ENCODE results near the gene AGFG2.

AGFG2 gene

DNA sequence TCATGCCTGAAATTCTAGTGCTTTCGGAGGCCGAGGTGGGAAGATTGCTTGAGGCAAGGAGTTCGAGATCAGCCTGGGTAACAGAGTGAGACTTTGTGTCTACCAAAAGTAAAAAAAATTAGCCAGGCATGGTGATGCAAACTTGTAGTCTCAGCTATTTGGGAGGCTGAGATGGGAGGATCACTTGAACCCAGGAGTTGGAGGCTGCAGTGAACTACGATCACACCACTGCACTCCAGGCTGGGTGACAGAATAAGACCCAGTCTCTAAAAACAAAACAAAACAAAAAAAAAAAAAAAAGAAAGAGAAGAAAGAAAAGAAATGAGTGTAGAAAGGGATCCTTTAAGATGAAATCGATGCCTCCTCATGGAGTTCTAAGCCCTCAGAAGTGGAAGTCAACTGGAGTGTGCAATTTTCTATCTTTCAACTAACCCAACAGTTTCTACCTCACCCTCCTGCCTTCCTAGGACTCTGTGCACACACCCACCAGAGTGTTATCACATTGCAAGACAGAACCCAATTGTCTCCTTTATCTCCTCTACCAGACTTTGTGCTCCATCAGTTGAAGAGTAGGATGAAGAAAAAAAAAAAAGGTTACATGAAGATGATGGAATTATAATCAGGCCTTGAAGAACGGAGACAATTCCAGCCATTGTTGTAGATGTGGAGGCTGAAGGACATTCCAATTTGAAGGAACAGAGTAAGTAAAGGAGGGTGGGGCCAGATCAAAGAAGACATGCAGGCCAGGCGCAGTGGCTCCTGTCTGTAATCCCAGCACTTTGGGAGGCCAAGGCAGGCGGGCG lies 28.4 kb upstream of the AGFG2 start:
- no peaks in the 10 kb centered on the region for H3K4me1 ChIP-seq (ENCODE audit: control insufficient read depth, insufficient read depth, low read length)
- no peak overlapping the region for H3K27ac ChIP-seq (ENCODE audit: extremely low read depth, low read depth, low read length)
- POLR2A ChIA-PET: no interaction called here
- TF ChIP-seq ZNF266 (tag by site-specific recombination; IDR thresholded peaks at IDR 0.05; ENCODE audit: low read depth): no peak
- no peak for TF ChIP-seq ZNF747 (tag by site-specific recombination; IDR thresholded peaks at IDR 0.05)
- no peak for TF ChIP-seq ZNF114 (tag by site-specific recombination; IDR thresholded peaks at IDR 0.05)
- no peak for TF ChIP-seq ZNF585B (tag by site-specific recombination; IDR thresholded peaks at IDR 0.05)
- no peak for TF ChIP-seq ZNF341 (tag by site-specific recombination; IDR thresholded peaks at IDR 0.05; ENCODE audit: low read depth)
- H3K9me3 ChIP-seq (ENCODE audit: control insufficient read depth, insufficient read depth, low read depth, low read length): no peaks in the 10 kb centered on the region
- H3K36me3 ChIP-seq (ENCODE audit: control insufficient read depth in 2 of 2, insufficient read depth in 1 of 2, low read length in 2 of 2): no peaks in the 10 kb centered on the region
- CTCF ChIA-PET: no interaction called here
- H3K4me3 ChIP-seq (ENCODE audit: low read depth, low read length): no peak overlapping the region

DNA sequence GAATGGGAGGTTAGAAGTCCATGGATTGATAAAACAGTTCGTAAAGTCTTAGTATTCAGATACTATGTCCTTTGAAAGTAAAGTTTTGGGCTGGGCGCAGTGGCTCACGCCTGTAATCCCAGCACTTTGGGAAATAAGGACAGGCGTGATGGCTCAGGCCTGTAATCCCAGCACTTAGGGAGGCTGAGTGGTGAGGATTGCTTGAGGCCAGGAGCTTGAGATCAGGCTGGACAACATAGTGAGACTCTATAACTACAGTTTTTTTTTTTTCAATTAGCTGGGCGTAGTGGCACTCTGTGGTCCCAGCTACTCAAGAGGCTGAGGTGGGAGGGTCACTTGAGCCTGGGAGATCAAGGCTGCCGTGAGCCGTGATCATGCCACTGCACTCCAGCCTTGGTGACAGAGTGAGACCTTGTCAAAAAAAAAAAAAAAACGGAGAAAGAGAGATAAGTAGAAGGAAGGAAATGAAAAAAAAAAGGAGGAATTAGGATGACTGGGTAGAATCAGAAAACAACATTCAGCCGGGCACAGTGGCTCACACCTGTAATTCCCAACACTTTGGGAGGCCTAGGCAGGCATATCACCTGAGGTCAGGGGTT lies 25.7 kb upstream of the AGFG2 start:
- Histone ChIP-seq H3K4me3 (ENCODE audit: low read depth, low read length) (no peak overlapping the region), H3K4me1 (ENCODE audit: control insufficient read depth, insufficient read depth, low read length) (no peaks in the 10 kb centered on the region), H3K27ac (ENCODE audit: extremely low read depth, low read depth, low read length) (no peak overlapping the region), H3K9me3 (ENCODE audit: control insufficient read depth, insufficient read depth, low read depth, low read length) (no peaks in the 10 kb centered on the region), H3K36me3 (ENCODE audit: control insufficient read depth in 2 of 2, insufficient read depth in 1 of 2, low read length in 2 of 2) (no peaks in the 10 kb centered on the region)
- ChIA-PET POLR2A (interaction anchor here (0.7 kb wide), 2 partner anchors 8 to 733 kb away, joined by 4 to 8 read pairs; no protein-coding TSS in a partner anchor), CTCF (no interaction called here)
- TF ChIP-seq ZNF157 (tag by site-specific recombination; IDR thresholded peaks at IDR 0.05) (no peak), ZNF433 (tag by site-specific recombination; IDR thresholded peaks at IDR 0.05; ENCODE audit: low read depth) (no peak), ZNF549 (tag by site-specific recombination; IDR thresholded peaks at IDR 0.05) (no peak), ZNF707 (tag by site-specific recombination; IDR thresholded peaks at IDR 0.05) (no peak), IKZF3 (tag by site-specific recombination; IDR thresholded peaks at IDR 0.05) (no peak), ZNF624 (tag by site-specific recombination; IDR thresholded peaks at IDR 0.05) (no peak), ZNF350 (tag by site-specific recombination; IDR thresholded peaks at IDR 0.05) (no peak), ZNF621 (tag by site-specific recombination; IDR thresholded peaks at IDR 0.05) (no peak), ZBTB17 (tag by site-specific recombination; IDR thresholded peaks at IDR 0.05) (no peak), ZNF16 (tag by site-specific recombination; IDR thresholded peaks at IDR 0.05; ENCODE audit: low read depth) (no peak), ZNF677 (tag by site-specific recombination; IDR thresholded peaks at IDR 0.05) (no peak), ZNF830 (tag by site-specific recombination; IDR thresholded peaks at IDR 0.05; ENCODE audit: low read depth) (no peak), ZNF354C (tag by site-specific recombination; IDR thresholded peaks at IDR 0.05; ENCODE audit: borderline replicate concordance, low read depth) (no peak), ZNF132 (tag by site-specific recombination; IDR thresholded peaks at IDR 0.05; ENCODE audit: borderline replicate concordance) (no peak), ZBTB1 (tag by site-specific recombination; IDR thresholded peaks at IDR 0.05) (no peak), ZBTB20 (tag by site-specific recombination; IDR thresholded peaks at IDR 0.05) (no peak)
- TF ChIP-seq, protein P1, sequence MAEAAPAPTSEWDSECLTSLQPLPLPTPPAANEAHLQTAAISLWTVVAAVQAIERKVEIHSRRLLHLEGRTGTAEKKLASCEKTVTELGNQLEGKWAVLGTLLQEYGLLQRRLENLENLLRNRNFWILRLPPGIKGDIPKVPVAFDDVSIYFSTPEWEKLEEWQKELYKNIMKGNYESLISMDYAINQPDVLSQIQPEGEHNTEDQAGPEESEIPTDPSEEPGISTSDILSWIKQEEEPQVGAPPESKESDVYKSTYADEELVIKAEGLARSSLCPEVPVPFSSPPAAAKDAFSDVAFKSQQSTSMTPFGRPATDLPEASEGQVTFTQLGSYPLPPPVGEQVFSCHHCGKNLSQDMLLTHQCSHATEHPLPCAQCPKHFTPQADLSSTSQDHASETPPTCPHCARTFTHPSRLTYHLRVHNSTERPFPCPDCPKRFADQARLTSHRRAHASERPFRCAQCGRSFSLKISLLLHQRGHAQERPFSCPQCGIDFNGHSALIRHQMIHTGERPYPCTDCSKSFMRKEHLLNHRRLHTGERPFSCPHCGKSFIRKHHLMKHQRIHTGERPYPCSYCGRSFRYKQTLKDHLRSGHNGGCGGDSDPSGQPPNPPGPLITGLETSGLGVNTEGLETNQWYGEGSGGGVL (tag by site-specific recombination; IDR thresholded peaks at IDR 0.05): no peak
- TF ChIP-seq, protein P2, sequence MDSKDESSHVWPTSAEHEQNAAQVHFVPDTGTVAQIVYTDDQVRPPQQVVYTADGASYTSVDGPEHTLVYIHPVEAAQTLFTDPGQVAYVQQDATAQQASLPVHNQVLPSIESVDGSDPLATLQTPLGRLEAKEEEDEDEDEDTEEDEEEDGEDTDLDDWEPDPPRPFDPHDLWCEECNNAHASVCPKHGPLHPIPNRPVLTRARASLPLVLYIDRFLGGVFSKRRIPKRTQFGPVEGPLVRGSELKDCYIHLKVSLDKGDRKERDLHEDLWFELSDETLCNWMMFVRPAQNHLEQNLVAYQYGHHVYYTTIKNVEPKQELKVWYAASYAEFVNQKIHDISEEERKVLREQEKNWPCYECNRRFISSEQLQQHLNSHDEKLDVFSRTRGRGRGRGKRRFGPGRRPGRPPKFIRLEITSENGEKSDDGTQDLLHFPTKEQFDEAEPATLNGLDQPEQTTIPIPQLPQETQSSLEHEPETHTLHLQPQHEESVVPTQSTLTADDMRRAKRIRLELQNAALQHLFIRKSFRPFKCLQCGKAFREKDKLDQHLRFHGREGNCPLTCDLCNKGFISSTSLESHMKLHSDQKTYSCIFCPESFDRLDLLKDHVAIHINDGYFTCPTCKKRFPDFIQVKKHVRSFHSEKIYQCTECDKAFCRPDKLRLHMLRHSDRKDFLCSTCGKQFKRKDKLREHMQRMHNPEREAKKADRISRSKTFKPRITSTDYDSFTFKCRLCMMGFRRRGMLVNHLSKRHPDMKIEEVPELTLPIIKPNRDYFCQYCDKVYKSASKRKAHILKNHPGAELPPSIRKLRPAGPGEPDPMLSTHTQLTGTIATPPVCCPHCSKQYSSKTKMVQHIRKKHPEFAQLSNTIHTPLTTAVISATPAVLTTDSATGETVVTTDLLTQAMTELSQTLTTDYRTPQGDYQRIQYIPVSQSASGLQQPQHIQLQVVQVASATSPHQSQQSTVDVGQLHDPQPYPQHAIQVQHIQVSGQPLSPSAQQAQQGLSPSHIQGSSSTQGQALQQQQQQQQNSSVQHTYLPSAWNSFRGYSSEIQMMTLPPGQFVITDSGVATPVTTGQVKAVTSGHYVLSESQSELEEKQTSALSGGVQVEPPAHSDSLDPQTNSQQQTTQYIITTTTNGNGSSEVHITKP (tag by site-specific recombination; IDR thresholded peaks at IDR 0.05): no peak
- TF ChIP-seq, protein P3, sequence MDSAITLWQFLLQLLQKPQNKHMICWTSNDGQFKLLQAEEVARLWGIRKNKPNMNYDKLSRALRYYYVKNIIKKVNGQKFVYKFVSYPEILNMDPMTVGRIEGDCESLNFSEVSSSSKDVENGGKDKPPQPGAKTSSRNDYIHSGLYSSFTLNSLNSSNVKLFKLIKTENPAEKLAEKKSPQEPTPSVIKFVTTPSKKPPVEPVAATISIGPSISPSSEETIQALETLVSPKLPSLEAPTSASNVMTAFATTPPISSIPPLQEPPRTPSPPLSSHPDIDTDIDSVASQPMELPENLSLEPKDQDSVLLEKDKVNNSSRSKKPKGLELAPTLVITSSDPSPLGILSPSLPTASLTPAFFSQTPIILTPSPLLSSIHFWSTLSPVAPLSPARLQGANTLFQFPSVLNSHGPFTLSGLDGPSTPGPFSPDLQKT (IDR thresholded peaks at IDR 0.05; ENCODE audit: borderline replicate concordance, low read depth, low read length): no peak
- TF ChIP-seq, protein P4, sequence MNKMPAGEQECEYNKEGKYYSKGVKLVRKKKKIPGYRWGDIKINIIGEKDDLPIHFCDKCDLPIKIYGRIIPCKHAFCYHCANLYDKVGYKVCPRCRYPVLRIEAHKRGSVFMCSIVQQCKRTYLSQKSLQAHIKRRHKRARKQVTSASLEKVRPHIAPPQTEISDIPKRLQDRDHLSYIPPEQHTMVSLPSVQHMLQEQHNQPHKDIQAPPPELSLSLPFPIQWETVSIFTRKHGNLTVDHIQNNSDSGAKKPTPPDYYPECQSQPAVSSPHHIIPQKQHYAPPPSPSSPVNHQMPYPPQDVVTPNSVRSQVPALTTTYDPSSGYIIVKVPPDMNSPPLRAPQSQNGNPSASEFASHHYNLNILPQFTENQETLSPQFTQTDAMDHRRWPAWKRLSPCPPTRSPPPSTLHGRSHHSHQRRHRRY (tag by site-specific recombination; IDR thresholded peaks at IDR 0.05): no peak
